Fibroblast of pulmonary artery (primary cell): ENCODE measurements around the gene CATSPERD.
A peak's percentile ranks its signal among the peaks of the same experiment; 100 is the strongest.

Experiments
- DNase-seq: peaks from one replicate; pipeline ENCODE4 v3.0.0-alpha.2; 2010; ENCODE audit warnings: low read depth
- H3K4me3 ChIP-seq: replicated peaks from 2 replicates; pipeline ENCODE4 v1.5.1; 2011; ENCODE audit warnings: low read depth, mild to moderate bottlenecking, control low read depth, low read length, moderate library complexity
- TF ChIP-seq, protein P1 (sequence below): IDR thresholded peaks from 2 replicates; pipeline ENCODE4 v1.5.1; 2011; ENCODE audit warnings: mild to moderate bottlenecking, control low read depth, low read length, inconsistent platforms; ENCODE audit errors: missing control alignments

The CATSPERD gene

DNA sequence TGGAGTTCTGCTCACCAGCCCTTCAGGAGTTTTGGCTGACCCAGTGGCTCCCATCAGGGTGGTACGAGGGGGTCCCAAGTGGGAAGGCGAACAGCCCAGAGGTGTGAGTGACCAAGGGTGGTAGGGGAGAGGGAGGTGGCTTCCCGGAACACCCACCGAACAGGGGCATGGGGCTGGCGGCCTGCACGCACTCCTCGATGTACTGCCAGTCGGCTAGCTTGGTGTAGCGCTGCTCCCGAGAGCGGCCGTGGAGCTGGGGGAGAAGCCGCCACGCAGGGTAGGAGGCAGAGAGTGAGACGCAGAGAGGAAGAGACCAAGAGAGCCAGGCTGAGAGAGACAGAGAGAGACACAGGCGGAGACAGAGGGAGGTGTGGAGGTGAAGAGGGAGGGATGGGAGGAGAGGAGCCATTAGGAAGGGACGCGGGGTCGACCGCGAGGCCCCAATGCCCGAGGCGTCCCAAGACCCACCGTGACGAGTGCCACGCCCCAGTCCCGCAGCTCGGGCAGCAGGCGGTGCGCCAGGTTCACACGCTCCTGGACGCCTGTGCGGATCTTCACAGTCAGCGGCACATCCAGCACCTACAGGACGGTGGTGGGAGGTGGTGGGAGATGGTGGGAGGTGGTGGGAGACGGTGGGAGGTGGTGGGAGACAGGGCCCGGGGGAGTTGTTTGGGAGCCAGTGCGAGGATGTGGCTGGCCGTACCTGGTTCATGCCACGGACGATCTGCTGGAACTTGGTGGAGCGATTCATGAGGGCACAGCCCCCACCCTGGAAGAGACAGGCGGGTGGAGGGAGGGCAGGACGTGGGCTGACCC is 66.4 kb downstream of the CATSPERD start:
- H3K4me3 ChIP-seq = no peak overlapping the region
- no peak for DNase-seq
- TF ChIP-seq, protein P1, sequence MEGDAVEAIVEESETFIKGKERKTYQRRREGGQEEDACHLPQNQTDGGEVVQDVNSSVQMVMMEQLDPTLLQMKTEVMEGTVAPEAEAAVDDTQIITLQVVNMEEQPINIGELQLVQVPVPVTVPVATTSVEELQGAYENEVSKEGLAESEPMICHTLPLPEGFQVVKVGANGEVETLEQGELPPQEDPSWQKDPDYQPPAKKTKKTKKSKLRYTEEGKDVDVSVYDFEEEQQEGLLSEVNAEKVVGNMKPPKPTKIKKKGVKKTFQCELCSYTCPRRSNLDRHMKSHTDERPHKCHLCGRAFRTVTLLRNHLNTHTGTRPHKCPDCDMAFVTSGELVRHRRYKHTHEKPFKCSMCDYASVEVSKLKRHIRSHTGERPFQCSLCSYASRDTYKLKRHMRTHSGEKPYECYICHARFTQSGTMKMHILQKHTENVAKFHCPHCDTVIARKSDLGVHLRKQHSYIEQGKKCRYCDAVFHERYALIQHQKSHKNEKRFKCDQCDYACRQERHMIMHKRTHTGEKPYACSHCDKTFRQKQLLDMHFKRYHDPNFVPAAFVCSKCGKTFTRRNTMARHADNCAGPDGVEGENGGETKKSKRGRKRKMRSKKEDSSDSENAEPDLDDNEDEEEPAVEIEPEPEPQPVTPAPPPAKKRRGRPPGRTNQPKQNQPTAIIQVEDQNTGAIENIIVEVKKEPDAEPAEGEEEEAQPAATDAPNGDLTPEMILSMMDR = no peak

DNA sequence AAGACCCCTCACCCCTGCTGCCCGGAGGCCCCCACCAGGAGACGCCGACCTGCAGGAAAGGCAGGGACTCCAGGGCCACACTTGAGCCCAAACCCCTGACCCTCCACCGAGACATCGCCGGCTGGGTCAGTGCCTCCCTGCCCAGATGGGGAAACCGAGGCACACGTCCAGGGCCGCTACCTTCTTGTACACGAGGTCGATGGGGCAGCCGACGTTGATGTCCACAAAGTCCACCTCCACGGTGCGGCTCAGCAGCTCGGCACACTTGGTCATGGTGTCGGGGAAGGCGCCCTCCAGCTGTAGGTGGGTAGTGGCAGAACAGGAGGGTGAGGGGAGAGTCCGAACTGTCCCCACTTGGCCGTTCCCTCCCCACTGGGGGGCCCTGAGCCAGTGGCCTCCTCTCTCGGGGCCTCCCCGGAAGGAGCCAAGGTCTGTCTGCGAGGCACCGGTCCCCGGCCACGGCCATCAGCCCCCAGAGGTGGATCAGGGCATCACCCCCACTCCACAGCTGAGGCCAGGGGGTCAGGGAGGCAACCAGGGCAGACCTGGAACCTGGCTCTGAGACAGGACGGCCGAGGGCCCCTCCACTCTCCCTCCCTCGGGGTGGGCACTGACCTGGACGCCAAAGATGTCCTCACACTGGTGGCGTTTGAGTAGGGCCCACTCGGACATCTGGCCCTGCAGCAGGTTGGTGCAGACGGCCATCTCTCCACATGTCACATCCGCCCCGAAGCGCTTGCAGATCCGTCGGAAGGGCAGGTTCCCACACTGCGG is 67.2 kb downstream of the CATSPERD start:
- DNase-seq = no peak
- TF ChIP-seq, protein P1 = no peak
- no peak overlapping the region for H3K4me3 ChIP-seq

DNA sequence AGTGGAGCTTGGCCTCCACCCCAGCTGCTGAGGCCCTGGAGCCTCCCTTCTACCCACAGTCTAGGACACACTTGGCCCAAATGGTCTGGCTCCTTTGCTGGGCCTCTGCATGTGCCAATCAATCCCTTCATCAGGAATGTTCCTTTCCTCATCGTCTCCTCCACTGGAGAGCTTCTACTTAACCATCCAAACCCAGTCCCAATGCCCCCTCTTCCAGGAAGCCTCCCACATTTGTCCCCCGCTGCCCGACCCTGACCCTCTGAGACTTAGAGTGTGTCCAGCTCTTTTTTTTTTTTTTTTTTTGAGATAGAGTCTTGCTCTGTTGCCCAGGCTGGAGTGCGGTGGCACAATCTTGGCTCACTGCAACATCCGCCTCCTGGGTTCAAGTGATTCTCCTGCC is 68.0 kb downstream of the CATSPERD start:
- TF ChIP-seq, protein P1 = no peak
- DNase-seq = no peak
- no peak overlapping the region for H3K4me3 ChIP-seq

DNA sequence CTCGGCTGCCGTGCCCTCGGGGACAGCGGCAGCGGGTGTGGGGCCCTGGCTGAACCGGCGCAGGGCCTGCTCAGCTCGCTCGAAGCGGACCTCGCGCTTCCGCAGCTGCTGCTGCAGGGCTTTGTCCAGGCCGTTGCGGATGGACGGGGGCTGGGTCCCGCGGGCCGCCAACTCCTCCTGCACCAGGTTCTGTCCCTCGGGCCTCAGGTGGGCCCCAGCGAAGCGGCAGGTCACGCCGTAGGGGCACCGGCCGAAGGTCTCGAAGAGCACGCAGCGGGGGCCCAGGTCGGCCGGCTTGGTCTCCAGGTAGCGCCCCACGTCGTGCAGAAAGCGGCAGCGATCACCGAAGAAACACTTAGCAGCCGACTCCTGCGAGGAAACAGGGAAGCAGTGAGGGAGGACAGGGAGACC is 68.9 kb downstream of the CATSPERD start:
- H3K4me3 ChIP-seq = no peak overlapping the region
- TF ChIP-seq, protein P1 = no peak
- DNase-seq = no peak

DNA sequence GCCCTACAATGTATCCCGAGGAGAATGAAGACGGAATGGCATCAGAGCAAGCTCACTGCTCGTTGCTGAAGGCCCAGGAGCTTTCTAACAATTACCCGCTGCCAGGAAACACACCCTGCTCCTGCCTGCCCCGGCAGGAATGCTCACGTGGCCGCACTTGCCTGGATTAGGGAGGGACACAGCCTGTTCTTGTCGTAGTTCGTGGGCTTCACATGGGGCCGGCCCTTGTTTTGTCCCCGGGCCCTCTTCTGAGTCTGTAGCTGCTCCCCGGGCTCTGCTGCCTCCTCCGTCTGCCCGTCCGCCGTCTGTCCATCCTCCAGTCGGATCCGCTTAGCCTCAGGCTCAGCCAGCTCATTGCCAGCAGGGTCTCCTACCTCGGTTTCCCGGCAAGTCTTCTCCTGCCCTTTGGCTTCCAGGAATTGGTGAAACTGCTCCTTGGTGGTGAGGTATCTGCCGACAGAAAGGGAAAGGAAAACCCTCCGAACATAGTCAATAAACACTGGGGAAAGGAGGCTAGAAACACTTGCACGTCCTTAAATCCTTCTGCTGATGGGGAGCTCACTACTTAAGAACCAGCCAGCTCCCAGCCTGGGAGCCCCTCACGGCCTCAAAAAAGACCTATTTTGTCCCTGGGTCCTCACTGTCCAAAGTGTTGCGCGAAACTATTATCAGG is 69.6 kb downstream of the CATSPERD start:
- TF ChIP-seq, protein P1 = no peak
- no peak for DNase-seq
- peak overlapping the region; percentile 98 for H3K4me3 ChIP-seq

DNA sequence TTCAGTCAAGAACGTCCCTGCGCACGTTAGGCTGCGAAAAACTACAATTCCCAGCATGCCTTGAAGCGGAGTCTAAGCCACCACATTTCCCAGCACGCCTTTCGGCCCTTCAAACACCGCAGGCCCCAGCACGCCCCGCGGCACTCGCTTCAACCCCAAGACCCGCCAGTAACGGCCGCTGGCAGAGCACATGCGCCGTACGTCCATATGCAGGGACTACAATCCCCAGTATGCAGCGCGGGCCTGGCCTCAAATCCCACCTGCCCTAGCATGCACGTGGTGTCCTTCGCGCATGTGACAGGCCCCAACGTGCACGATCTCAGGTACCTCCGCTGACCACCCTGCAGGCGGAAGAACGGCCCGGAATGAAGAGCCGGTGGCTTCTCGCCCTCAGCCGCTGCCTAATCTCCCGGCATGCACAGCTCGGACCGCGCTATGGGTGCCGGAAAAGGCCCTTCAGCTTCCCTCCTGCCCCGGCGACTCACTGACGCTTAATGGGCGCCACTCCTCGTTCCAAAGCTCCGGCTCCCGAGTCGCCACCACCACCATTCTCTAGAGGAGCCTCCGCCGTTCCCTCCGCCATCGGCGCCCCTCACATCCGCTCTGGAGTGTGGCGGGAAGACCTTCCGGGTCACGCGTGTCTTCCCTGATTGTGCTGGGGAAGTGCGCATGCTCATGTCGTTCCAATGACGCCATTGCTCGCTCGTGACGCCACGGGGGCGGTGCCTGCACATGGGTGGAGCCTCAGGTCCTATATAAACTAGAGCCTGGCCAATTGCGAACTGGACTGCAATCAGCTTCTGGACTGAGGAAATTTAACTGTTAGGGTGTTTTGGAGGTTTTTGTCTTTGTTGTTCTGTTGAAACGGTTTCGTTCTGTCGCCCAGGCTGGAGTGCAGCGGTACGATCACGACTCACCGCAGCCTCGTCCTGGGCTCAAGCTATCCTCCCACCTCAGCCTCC is 70.4 kb downstream of the CATSPERD start, which contains the start of gene DUS3L:
Gene DUS3L (minus strand): TSS at position 605 of the 962 bp plus-strand sequence. CDS start 22 bp downstream, at position 583.
- DNase-seq = peak; percentile 99
- peak within 1 kb of the TSS; percentile 98 for H3K4me3 ChIP-seq
- TF ChIP-seq, protein P1 = no peak
